Mesendoderm (in vitro differentiated cells): Measurements from ENCODE around the gene HDAC3.

Source experiments
- DNase-seq: peaks from one replicate; pipeline ENCODE4 v3.0.0; 2013
- H2AK5ac ChIP-seq: 2 replicates; pipeline ENCODE4 v1.6.1; 2013; ENCODE audit warnings: low read length, inconsistent platforms
- H2BK120ac ChIP-seq: 2 replicates; pipeline ENCODE4 v1.6.1; 2013; ENCODE audit warnings: low read depth, mild to moderate bottlenecking, low read length, moderate library complexity, mixed read lengths
- H2BK15ac ChIP-seq: replicated peaks from 2 replicates; pipeline ENCODE4 v1.6.1; 2013; ENCODE audit warnings: low read depth, mild to moderate bottlenecking, moderate library complexity
- H2BK5ac ChIP-seq: 2 replicates; pipeline ENCODE4 v1.6.1; 2013; ENCODE audit warnings: low read length, inconsistent platforms
- H3K18ac ChIP-seq: 2 replicates; pipeline ENCODE4 v1.6.1; 2013; ENCODE audit warnings: mild to moderate bottlenecking, low read length, mixed read lengths
- H3K23ac ChIP-seq: one replicate; pipeline ENCODE4 v1.6.1; 2013; ENCODE audit warnings: low read length
- H3K27ac ChIP-seq: 2 replicates; pipeline ENCODE4 v1.5.1; 2013; ENCODE audit warnings: low read depth, mild to moderate bottlenecking, inconsistent platforms, low read length, moderate library complexity
- H3K27me3 ChIP-seq: 2 replicates; pipeline ENCODE4 v1.6.1; 2013; ENCODE audit warnings: low read length, control low read depth, mild to moderate bottlenecking, inconsistent platforms; ENCODE audit not compliant: insufficient read depth, poor library complexity
- H3K36me3 ChIP-seq: 2 replicates; pipeline ENCODE4 v1.6.1; 2013; ENCODE audit warnings: low read length, inconsistent platforms; ENCODE audit not compliant: control insufficient read depth, insufficient read depth
- H3K4ac ChIP-seq: one replicate; pipeline ENCODE4 v1.6.1; 2013; ENCODE audit warnings: low read depth, mild to moderate bottlenecking, low read length, moderate library complexity
- H3K4me1 ChIP-seq: 2 replicates; pipeline ENCODE4 v1.6.1; 2013; ENCODE audit warnings: low read depth, low read length, inconsistent platforms; ENCODE audit not compliant: control insufficient read depth
- H3K4me2 ChIP-seq: 2 replicates; pipeline ENCODE4 v1.6.1; 2013; ENCODE audit warnings: low read length
- H3K4me3 ChIP-seq: 2 replicates; pipeline ENCODE4 v1.5.1; 2013; ENCODE audit warnings: mild to moderate bottlenecking, low read length
- H3K56ac ChIP-seq: one replicate; pipeline ENCODE4 v1.6.1; 2013; ENCODE audit warnings: low read length
- H3K79me1 ChIP-seq: 2 replicates; pipeline ENCODE4 v1.6.1; 2013; ENCODE audit warnings: low read length, inconsistent platforms
- H3K79me2 ChIP-seq: 2 replicates; pipeline ENCODE4 v1.6.1; 2013; ENCODE audit warnings: mild to moderate bottlenecking, low read length; ENCODE audit not compliant: control insufficient read depth, insufficient read depth
- H3K9ac ChIP-seq: 2 replicates; pipeline ENCODE4 v1.6.1; 2013; ENCODE audit warnings: low read length, inconsistent platforms
- H4K5ac ChIP-seq: one replicate; pipeline ENCODE4 v1.6.1; 2013; ENCODE audit warnings: low read length
- H4K8ac ChIP-seq: one replicate; pipeline ENCODE4 v1.6.1; 2013; ENCODE audit warnings: low read depth, mild to moderate bottlenecking, control low read depth, low read length, moderate library complexity
- WGBS: extraction: QIAGEN DNeasy Blood & Tissue Kit; methylation state at CpG from one replicate; pipeline ENCODE4 v1.1.7; 2013; ENCODE audit warnings: low lambda C conversion rate, missing lambda C conversion rate; ENCODE audit not compliant: insufficient coverage; ENCODE audit errors: extremely low coverage; 5-methylcytosine and 5-hydroxymethylcytosine counted together

HDAC3 gene

DNA sequence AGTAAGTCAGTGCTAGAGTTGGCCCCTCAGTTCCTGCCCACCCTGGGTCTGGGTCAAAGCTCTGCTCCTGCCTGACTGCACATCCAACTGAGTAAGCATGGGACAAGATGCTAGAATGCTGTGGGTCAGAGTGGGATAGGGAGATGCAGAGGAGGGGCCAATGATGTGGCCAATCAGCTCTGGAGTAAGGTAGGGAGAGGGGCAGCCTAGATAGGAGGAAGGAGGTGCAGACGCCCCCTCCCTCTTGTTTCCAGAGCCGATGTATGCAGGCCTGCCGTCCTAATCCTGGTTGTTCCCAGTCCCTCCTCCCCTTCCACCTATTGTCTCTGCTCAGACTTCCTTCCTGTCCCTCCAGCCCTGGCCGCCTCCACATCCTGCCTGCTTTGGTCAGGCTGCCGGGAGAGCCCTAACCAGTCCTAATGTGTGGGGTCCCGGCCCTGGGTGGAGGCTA lies 44.1 kb upstream of the HDAC3 start:
- H2BK15ac ChIP-seq: no peak overlapping the region
- H3K4me3 ChIP-seq: no peak overlapping the region
- peak overlapping the region; percentile 7 for H3K4me2 ChIP-seq
- peak overlapping the region; percentile 87 for H3K27ac ChIP-seq
- no peak overlapping the region for H4K5ac ChIP-seq
- H4K8ac ChIP-seq: no peak overlapping the region
- H2AK5ac ChIP-seq: no peak overlapping the region
- H3K27me3 ChIP-seq: no peaks in the 10 kb centered on the region
- DNase-seq: peak; percentile 98
- H3K9ac ChIP-seq: peak overlapping the region; percentile 98
- H3K18ac ChIP-seq: peak overlapping the region; percentile 96
- peaks cover 14% of the 10 kb centered on the region for H3K4me1 ChIP-seq
- peak overlapping the region; percentile 98 for H3K56ac ChIP-seq
- H3K4ac ChIP-seq: peak overlapping the region; percentile 65
- H2BK120ac ChIP-seq: no peak overlapping the region
- peaks cover 2% of the 10 kb centered on the region for H3K79me1 ChIP-seq
- peaks cover 5% of the 10 kb centered on the region for H3K79me2 ChIP-seq
- no peaks in the 10 kb centered on the region for H3K36me3 ChIP-seq
- no peak overlapping the region for H2BK5ac ChIP-seq
- no CpG with 5 or more reads among the region's 6 CpGs for WGBS
- no peak overlapping the region for H3K23ac ChIP-seq

GRCh38 chr5:141680178-141680577 lies 43.5 kb upstream of the HDAC3 start:
- H3K79me1 ChIP-seq: peaks cover 2% of the 10 kb centered on the region
- no peak overlapping the region for H2AK5ac ChIP-seq
- H2BK120ac ChIP-seq: no peak overlapping the region
- H3K4me1 ChIP-seq: peaks cover 14% of the 10 kb centered on the region
- DNase-seq: no peak
- no peak overlapping the region for H3K23ac ChIP-seq
- H3K36me3 ChIP-seq: no peaks in the 10 kb centered on the region
- H3K4me3 ChIP-seq: no peak overlapping the region
- H3K27ac ChIP-seq: peak overlapping the region; percentile 42
- no peak overlapping the region for H2BK5ac ChIP-seq
- H4K5ac ChIP-seq: no peak overlapping the region
- no peak overlapping the region for H3K4ac ChIP-seq
- H3K79me2 ChIP-seq: peaks cover 5% of the 10 kb centered on the region
- peak overlapping the region; percentile 25 for H3K9ac ChIP-seq
- peak overlapping the region; percentile 77 for H3K56ac ChIP-seq
- peak overlapping the region; percentile 7 for H3K4me2 ChIP-seq
- H2BK15ac ChIP-seq: no peak overlapping the region
- peak overlapping the region; percentile 9 for H3K18ac ChIP-seq
- no CpG with 5 or more reads among the region's 16 CpGs for WGBS
- H3K27me3 ChIP-seq: no peaks in the 10 kb centered on the region
- no peak overlapping the region for H4K8ac ChIP-seq

DNA sequence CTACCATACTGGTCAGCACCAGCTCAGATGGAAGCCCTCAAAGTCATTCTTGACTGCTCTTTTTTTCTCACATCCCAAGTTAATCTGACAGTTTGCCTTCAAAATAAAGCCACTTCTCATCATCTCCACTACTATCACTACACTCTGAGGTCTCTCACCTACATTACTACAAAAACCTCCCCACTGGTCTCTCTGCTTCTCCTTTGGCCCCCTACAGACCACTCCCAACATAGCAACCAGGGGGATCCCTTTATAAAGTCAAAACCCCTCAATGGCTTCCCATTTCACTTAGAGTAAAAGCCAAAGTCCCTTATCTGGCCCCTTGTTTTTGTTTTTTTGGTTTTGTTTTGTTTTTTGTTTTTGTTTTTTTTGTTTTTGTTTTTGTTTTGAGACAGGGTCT lies 40.8 kb upstream of the HDAC3 start:
- no peak overlapping the region for H4K5ac ChIP-seq
- H4K8ac ChIP-seq: no peak overlapping the region
- no peak overlapping the region for H3K4ac ChIP-seq
- H3K18ac ChIP-seq: no peak overlapping the region
- DNase-seq: peak; percentile 84
- no peak overlapping the region for H3K27ac ChIP-seq
- no peak overlapping the region for H3K4me3 ChIP-seq
- H2BK5ac ChIP-seq: no peak overlapping the region
- H3K79me2 ChIP-seq: peaks cover 5% of the 10 kb centered on the region
- H2BK120ac ChIP-seq: no peak overlapping the region
- no peaks in the 10 kb centered on the region for H3K27me3 ChIP-seq
- H3K4me1 ChIP-seq: peaks cover 9% of the 10 kb centered on the region
- H3K9ac ChIP-seq: no peak overlapping the region
- H2BK15ac ChIP-seq: no peak overlapping the region
- peaks cover 2% of the 10 kb centered on the region for H3K79me1 ChIP-seq
- H3K56ac ChIP-seq: no peak overlapping the region
- no peak overlapping the region for H2AK5ac ChIP-seq
- H3K4me2 ChIP-seq: no peak overlapping the region
- H3K23ac ChIP-seq: no peak overlapping the region
- H3K36me3 ChIP-seq: no peaks in the 10 kb centered on the region

DNA sequence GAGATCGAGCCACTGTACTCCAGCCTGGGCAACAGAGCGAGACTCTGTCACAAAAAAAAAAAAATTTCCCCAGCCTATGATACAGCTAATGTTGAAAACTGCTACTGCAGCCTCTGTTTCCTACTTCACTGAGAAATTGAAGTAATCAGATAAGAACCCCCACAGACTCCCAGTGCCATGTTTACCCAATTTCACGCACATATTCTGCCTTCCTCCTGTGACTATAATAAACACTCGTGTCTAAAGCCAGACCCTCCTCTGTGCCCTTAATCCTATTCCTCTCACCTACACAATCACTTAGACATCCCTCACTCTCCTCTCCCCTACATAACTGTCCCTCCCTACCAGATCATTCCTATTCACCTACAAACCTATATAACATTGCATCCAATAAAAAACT lies 39.0 kb upstream of the HDAC3 start:
- Histone ChIP-seq H3K9ac (no peak overlapping the region), H3K4me1 (peaks cover 5% of the 10 kb centered on the region), H2BK120ac (no peak overlapping the region), H3K79me2 (peaks cover 5% of the 10 kb centered on the region), H3K36me3 (peaks cover 1% of the 10 kb centered on the region), H3K79me1 (peaks cover 2% of the 10 kb centered on the region), H3K18ac (no peak overlapping the region), H4K8ac (no peak overlapping the region), H2AK5ac (no peak overlapping the region), H3K27ac (no peak overlapping the region), H3K4ac (no peak overlapping the region), H3K56ac (no peak overlapping the region), H3K4me3 (no peak overlapping the region), H3K4me2 (no peak overlapping the region), H3K27me3 (no peaks in the 10 kb centered on the region), H2BK15ac (no peak overlapping the region), H4K5ac (no peak overlapping the region), H3K23ac (no peak overlapping the region), H2BK5ac (no peak overlapping the region)
- DNase-seq: no peak
- WGBS: no CpG with 5 or more reads among the region's 4 CpGs

- Histone ChIP-seq H4K5ac (no peak overlapping the region), H4K8ac (no peak overlapping the region), H3K4me3 (no peak overlapping the region), H2BK15ac (no peak overlapping the region), H3K36me3 (peaks cover 1% of the 10 kb centered on the region), H3K23ac (no peak overlapping the region), H3K4ac (no peak overlapping the region), H2BK120ac (no peak overlapping the region), H2AK5ac (no peak overlapping the region), H3K9ac (no peak overlapping the region), H2BK5ac (no peak overlapping the region), H3K79me1 (no peaks in the 10 kb centered on the region), H3K79me2 (no peaks in the 10 kb centered on the region), H3K27me3 (no peaks in the 10 kb centered on the region), H3K18ac (no peak overlapping the region), H3K4me1 (no peaks in the 10 kb centered on the region), H3K27ac (no peak overlapping the region), H3K56ac (no peak overlapping the region), H3K4me2 (no peak overlapping the region)
- WGBS: no CpG with 5 or more reads among the region's 5 CpGs
- peak; percentile 60 for DNase-seq
Observed at GRCh38 chr5:141674747-141675146, 38.1 kb upstream of the HDAC3 start.
